Stimulated activated naive CD4-positive, alpha-beta T cell (primary cell): ENCODE data around the gene GSTK1.
"Not testable (repeated sequence)": the region's sequence is repeated elsewhere in the genome, so short reads cannot be mapped to it uniquely, and the experiment has no call there.

Experiments used
- DNase-seq, 6 experiments: peaks; one replicate each; lab custom pipeline; 2025; lab: John Stamatoyannopoulos, UW

Gene GSTK1

GRCh38 chr7:143238289-143238980 lies 24.8 kb upstream of the GSTK1 start:
- no peak for DNase-seq

- no peak for DNase-seq
Observed at GRCh38 chr7:143239813-143240212, 23.4 kb upstream of the GSTK1 start.

GRCh38 chr7:143240291-143241168 lies 22.7 kb upstream of the GSTK1 start:
- DNase-seq = peak; percentile 26 to 79 (median 58)

- no peak for DNase-seq
Observed at GRCh38 chr7:143242306-143242705, 20.9 kb upstream of the GSTK1 start.

DNA sequence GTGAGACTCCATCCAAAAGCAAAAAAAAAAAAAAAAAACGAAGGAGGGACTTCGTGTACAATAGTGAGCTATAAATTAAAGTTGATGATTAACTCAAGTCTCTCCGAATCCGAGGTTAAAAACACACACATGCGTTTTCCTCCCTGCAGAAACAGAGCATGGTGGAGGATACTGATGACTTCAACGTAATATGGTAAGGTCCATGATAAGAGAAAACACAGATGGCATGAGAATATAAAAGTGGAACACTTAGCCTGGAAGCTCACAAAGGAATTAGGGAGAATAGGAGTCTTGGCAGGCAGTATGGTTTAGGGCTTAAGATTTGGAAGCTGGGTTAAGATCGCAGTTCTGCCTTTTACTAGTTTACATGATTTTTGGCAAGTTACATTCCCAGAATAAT lies 20.1 kb upstream of the GSTK1 start:
- no peak for DNase-seq

DNA sequence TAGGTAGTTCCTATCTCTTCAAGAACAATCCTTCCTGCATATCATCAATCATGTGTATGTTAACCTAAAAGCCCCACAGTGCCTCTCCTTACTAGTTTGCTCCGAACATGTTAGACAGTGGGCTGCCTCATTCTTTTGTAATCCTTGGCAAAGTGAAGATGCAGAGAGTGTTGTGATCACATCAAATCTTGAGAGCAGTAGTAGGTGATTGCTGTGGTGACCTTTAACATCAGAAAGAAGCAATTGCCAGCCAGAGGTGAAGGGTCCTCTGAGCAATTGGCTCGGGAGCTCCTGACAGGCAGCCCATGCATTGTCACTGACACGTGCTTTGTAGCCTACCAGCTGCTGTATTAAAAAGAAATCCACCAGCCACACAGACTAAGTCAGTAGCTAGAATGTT lies 19.6 kb upstream of the GSTK1 start:
- no peak for DNase-seq

DNA sequence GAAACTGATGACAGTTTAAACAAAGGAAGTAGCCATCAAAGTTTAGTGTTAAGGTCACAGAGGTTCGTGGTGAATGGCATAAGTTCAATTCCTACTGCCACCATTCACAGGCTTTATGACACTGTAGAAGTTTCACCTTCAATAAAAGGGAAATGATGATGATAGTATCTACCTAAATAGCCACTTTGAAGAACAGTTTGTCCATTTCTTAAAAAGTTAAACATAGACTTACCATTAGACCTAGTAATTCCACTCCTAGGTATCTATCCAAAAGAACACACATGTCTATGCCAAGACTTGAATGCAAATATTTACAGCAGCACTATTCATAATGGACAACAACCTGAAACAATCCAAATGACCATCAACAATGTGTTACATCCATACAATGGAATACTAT lies 18.9 kb upstream of the GSTK1 start:
- DNase-seq = no peak

DNA sequence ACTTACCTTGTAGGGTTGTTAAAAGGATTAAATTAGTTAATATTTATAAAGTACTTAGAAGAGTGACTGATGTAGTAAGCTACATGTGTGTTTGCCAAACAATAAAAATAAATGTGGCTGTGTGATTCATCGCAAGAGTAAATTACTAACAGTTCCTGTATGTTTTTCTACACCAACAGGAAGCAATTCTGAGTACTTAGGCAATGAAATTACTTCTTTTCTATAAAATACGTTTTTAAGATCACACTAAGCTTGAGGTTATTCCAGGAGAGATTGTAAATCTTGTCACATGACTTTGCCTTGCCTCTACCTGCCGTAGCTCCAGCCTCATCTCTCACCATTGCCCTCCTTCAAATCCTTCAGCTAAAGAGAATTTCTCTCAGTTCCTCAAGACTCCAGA lies 18.1 kb upstream of the GSTK1 start:
- DNase-seq = no peak

DNA sequence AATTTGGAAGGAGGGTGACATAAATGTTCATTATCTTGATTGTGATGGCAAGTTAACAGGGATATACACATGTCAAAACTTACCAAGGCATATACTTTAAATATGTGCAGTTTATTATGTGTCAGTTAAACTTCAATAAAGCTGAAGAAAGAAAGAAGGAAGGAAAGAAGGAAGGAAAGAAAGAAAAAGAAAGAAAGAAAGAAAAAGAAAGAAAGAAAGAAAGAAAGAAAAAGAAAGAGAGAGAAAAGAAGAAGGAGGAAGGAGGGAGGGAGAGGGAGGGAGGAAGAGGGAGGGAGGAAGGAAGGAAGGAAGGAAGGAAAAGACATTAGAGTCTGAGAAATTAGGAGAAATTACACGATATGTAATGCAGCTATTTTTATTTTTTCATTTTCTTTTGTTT lies 15.9 kb upstream of the GSTK1 start:
- DNase-seq = no peak

- no peak for DNase-seq
Observed at GRCh38 chr7:143248761-143249354, 14.4 kb upstream of the GSTK1 start.

GRCh38 chr7:143250199-143250598 lies 13.0 kb upstream of the GSTK1 start:
- DNase-seq = no peak

- peak in 3 of 6 experiments; percentile 82 to 88 (median 85) for DNase-seq
Observed at GRCh38 chr7:143250822-143251221, 12.4 kb upstream of the GSTK1 start.

GRCh38 chr7:143252006-143252405 lies 11.2 kb upstream of the GSTK1 start:
- peak in 2 of 6 experiments; percentile 10 to 11 for DNase-seq

GRCh38 chr7:143255564-143255963 lies 7.7 kb upstream of the GSTK1 start:
- no peak for DNase-seq

- DNase-seq = no peak
Observed at GRCh38 chr7:143256325-143256724, 6.9 kb upstream of the GSTK1 start.

- DNase-seq = no peak
Observed at GRCh38 chr7:143256932-143257331, 6.3 kb upstream of the GSTK1 start.

DNA sequence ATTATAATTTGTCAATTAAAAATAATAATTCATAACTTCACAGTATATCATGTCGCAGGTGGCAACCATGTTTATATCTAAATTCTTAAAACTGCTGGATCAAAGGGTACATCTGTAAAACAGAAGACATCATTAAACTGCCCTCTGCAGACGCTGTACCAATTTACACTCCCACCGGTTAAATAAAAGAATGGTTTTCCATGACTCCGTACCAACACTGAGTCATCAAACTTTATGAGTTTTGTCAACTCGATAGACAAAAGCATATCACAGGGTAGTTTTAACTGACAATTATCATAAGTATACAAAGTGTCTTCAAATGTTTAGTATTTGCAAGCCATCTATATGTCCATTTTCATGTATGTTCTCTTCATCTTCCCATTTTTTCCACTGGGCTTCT lies 5.7 kb upstream of the GSTK1 start:
- no peak for DNase-seq

DNA sequence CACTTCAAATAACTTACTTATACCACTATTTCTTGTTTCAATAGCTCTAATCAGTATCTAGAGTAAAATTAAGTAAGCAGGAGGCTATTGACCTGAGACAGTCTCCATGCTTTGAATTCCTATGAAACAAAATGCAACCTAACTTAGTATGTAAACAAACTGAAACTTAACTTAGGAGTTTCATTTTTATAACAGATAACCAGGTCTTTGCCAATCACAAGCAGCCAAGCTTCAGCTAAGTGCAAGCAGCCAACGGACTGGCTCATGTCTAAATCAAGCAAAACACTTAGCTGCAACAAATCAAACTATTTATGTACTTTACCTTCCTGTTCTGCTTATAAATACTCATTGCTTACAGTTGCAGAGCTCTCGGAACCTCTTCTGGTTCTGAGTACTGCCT lies 4.4 kb upstream of the GSTK1 start:
- peak in 2 of 6 experiments; percentile 5 to 27 for DNase-seq

- DNase-seq = no peak
Observed at GRCh38 chr7:143259765-143260164, 3.5 kb upstream of the GSTK1 start.

DNA sequence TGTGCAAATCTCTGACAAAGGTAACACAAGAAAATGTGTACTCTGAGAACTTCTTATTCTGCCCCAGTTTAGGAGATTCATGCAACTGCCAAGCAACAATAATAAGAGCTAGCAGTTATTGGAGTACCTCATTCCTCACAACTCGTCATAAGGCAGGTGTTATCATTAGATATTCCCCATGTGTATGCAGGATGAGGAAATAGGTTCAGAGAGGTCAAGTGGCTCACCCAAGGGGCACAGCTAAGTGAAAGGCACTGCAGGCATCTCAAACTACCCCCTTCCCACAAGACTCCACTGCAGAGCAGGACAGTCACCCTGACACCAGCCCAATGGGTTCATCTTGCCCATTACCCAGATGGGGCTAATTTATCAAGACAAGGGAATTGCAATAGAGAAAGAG lies 1.3 kb upstream of the GSTK1 start:
- no peak for DNase-seq

- DNase-seq = not testable (repeated sequence)
Observed at GRCh38 chr7:143264196-143264568, 941 bp downstream of the GSTK1 start.

- no peak for DNase-seq
Observed at GRCh38 chr7:143265017-143265693, 1.9 kb downstream of the GSTK1 start.
